ENCODE data around the gene UBIAD1. TPM values are rescaled to one million over a fixed set of nuclear protein-coding genes. Genes with fewer than 3 reads are reported as not detected.

UBIAD1 gene
- total and polyA plus RNA-seq, 4 donors = 7.5 to 17.9 (median 9.5) TPM

- peaks cover 0 to 8% (median 0%) of the 10 kb centered on the region in 4 donors for H3K9me3 ChIP-seq (ENCODE audit: control insufficient read depth in 4 of 4, insufficient read depth in 3 of 4, low read length in 3 of 4)
- H3K36me3 ChIP-seq (ENCODE audit: control insufficient read depth in 4 of 4, insufficient read depth in 4 of 4, low read length in 4 of 4) = no peaks in the 10 kb centered on the region
- 16 to 20% methylated on average over 15 of the region's 15 CpGs for WGBS, 2 donors
- no peaks in the 10 kb centered on the region for H3K4me1 ChIP-seq (ENCODE audit: control insufficient read depth in 5 of 5, insufficient read depth in 5 of 5, low read length in 5 of 5)
- no peak overlapping the region for H3K27ac ChIP-seq (ENCODE audit: low read depth in 1 of 2, low read length in 1 of 2)
- peaks cover 0 to 3% (median 0%) of the 10 kb centered on the region in 3 donors for H3K27me3 ChIP-seq (ENCODE audit: control insufficient read depth in 3 of 3, insufficient read depth in 3 of 3, low read length in 2 of 3)
- H3K9ac ChIP-seq (ENCODE audit: insufficient read depth in 1 of 2, low read length in 2 of 2) = no peak overlapping the region
- no peak for ATAC-seq (ENCODE audit: insufficient read depth, low FRiP score)
- no peak overlapping the region for H3K4me3 ChIP-seq
- TF ChIP-seq, protein P1, sequence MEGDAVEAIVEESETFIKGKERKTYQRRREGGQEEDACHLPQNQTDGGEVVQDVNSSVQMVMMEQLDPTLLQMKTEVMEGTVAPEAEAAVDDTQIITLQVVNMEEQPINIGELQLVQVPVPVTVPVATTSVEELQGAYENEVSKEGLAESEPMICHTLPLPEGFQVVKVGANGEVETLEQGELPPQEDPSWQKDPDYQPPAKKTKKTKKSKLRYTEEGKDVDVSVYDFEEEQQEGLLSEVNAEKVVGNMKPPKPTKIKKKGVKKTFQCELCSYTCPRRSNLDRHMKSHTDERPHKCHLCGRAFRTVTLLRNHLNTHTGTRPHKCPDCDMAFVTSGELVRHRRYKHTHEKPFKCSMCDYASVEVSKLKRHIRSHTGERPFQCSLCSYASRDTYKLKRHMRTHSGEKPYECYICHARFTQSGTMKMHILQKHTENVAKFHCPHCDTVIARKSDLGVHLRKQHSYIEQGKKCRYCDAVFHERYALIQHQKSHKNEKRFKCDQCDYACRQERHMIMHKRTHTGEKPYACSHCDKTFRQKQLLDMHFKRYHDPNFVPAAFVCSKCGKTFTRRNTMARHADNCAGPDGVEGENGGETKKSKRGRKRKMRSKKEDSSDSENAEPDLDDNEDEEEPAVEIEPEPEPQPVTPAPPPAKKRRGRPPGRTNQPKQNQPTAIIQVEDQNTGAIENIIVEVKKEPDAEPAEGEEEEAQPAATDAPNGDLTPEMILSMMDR (IDR thresholded peaks at IDR 0.05; ENCODE audit: control extremely low read depth, extremely low read depth) = no peak
- no peak for DNase-seq
These were observed 47.3 kb downstream of the UBIAD1 start for GRCh38 chr1:11320153-11320936.

- TF ChIP-seq, protein P1 (IDR thresholded peaks at IDR 0.05; ENCODE audit: control extremely low read depth, extremely low read depth) = no peak
- H3K9me3 ChIP-seq (ENCODE audit: control insufficient read depth in 4 of 4, insufficient read depth in 3 of 4, low read length in 3 of 4) = peaks cover 0 to 5% (median 0%) of the 10 kb centered on the region in 4 donors
- DNase-seq = no peak
- ATAC-seq (ENCODE audit: insufficient read depth, low FRiP score) = no peak
- H3K9ac ChIP-seq (ENCODE audit: insufficient read depth in 1 of 2, low read length in 2 of 2) = no peak overlapping the region
- H3K27me3 ChIP-seq (ENCODE audit: control insufficient read depth in 3 of 3, insufficient read depth in 3 of 3, low read length in 2 of 3) = peaks cover 0 to 3% (median 0%) of the 10 kb centered on the region in 3 donors
- WGBS, 2 donors = 63 to 73% methylated on average over 10 of the region's 10 CpGs
- H3K4me3 ChIP-seq = no peak overlapping the region
- no peak overlapping the region for H3K27ac ChIP-seq (ENCODE audit: low read depth in 1 of 2, low read length in 1 of 2)
- H3K36me3 ChIP-seq (ENCODE audit: control insufficient read depth in 4 of 4, insufficient read depth in 4 of 4, low read length in 4 of 4) = no peaks in the 10 kb centered on the region
- H3K4me1 ChIP-seq (ENCODE audit: control insufficient read depth in 5 of 5, insufficient read depth in 5 of 5, low read length in 5 of 5) = no peaks in the 10 kb centered on the region
These were observed 48.9 kb downstream of the UBIAD1 start for GRCh38 chr1:11321656-11322491.

DNA sequence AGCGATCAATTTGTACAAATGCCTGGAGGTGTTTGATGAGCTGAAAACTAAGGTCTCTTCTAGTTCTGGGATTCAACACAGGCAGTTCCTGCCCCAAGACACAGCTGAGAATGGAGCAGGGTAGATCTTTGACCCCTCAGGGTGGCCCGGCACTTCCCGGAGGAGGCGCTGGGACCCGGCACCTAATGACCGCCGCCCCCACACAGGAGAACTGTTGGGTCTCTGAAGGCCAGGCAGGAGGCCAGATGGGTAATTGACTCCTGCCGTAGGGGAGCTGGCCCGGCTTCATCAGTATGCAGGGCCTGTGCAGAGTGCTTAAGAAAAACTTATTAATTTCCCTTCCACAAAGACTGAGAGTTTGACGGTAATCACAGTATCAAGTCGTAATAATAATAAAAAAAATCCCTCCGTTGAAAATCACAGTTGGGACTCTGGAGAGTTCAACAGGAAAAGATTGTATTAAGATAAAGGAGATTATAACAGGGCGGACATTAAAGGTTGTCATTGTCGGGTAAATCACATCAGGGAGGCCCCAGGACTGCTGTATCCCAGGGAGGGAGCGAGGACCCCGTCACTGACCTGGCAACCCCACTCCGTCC lies 51.7 kb downstream of the UBIAD1 start:
- WGBS, 2 donors = 58 to 76% methylated on average over 17 of the region's 17 CpGs
- DNase-seq (no peak), ATAC-seq (ENCODE audit: insufficient read depth, low FRiP score) (no peak)
- Histone ChIP-seq H3K9ac (ENCODE audit: insufficient read depth in 1 of 2, low read length in 2 of 2) (no peak overlapping the region), H3K27me3 (ENCODE audit: control insufficient read depth in 3 of 3, insufficient read depth in 3 of 3, low read length in 2 of 3) (peaks cover 0 to 3% (median 0%) of the 10 kb centered on the region in 3 donors), H3K4me1 (ENCODE audit: control insufficient read depth in 5 of 5, insufficient read depth in 5 of 5, low read length in 5 of 5) (no peaks in the 10 kb centered on the region), H3K27ac (ENCODE audit: low read depth in 1 of 2, low read length in 1 of 2) (no peak overlapping the region), H3K9me3 (ENCODE audit: control insufficient read depth in 4 of 4, insufficient read depth in 3 of 4, low read length in 3 of 4) (peaks cover 0 to 3% (median 0%) of the 10 kb centered on the region in 4 donors), H3K4me3 (no peak overlapping the region), H3K36me3 (ENCODE audit: control insufficient read depth in 4 of 4, insufficient read depth in 4 of 4, low read length in 4 of 4) (no peaks in the 10 kb centered on the region)
- TF ChIP-seq, protein P1 (IDR thresholded peaks at IDR 0.05; ENCODE audit: control extremely low read depth, extremely low read depth) = no peak

Data from lung (tissue), 12 donors.